Gastrocnemius medialis (tissue), 4 donors: Measurements from ENCODE around the gene COX7C. TPM values are rescaled to one million over a fixed set of nuclear protein-coding genes. Genes with fewer than 3 reads are reported as not detected.
"Not testable (repeated sequence)": the region's sequence is repeated elsewhere in the genome, so short reads cannot be mapped to it uniquely, and the experiment has no call there.

ENCODE experiments used
- ATAC-seq, 2 donors: fragments of 150-250 bp; one replicate each; pipeline ENCODE4 v1.9.1; 2016
- DNase-seq, 2 donors: peaks; one replicate each; pipeline ENCODE4 v3.0.0-alpha.2; 2019
- H3K27ac ChIP-seq, 4 donors: fragments of 200-600 bp; sonication (generic); 1 replicate in 1 of 4; 2 replicates in 3 of 4; pipeline ENCODE4 v1.5.1; 2016 to 2018; ENCODE audit warnings: mild to moderate bottlenecking in 2 of 4, moderate library complexity in 1 of 4
- H3K27me3 ChIP-seq, 3 donors: fragments of 200-600 bp; sonication (generic) in 2 of 3; 1 replicate in 1 of 3; 2 replicates in 2 of 3; pipeline versions ENCODE4 v1.5.1 to v1.6.0; 2016 to 2019; ENCODE audit warnings: mild to moderate bottlenecking in 1 of 3, moderate library complexity in 1 of 3
- H3K36me3 ChIP-seq, 2 donors: fragments of 200-600 bp; sonication (generic) in 1 of 2; one replicate each; pipeline ENCODE4 v1.5.1; 2017 to 2018
- H3K4me1 ChIP-seq, 2 donors: fragments of 200-600 bp; sonication (generic) in 1 of 2; one replicate each; pipeline ENCODE4 v1.5.1; 2016 to 2017; ENCODE audit warnings: mild to moderate bottlenecking in 2 of 2
- H3K4me3 ChIP-seq, 4 donors: fragments of 200-600 bp; sonication (generic) in 3 of 4; 1 replicate in 1 of 4; 2 replicates in 3 of 4; pipeline ENCODE4 v1.5.1; 2016 to 2019; ENCODE audit warnings: mild to moderate bottlenecking in 2 of 4
- H3K9me3 ChIP-seq, 3 donors: fragments of 200-600 bp; sonication (generic) in 2 of 3; 1 replicate in 1 of 3; 2 replicates in 2 of 3; pipeline ENCODE4 v1.5.1; 2016 to 2019
- CTCF ChIP-seq, 5 experiments: fragments of 450-650 bp in 3 of 5; fragments of 200-600 bp in 2 of 5; sonication (generic) in 2 of 5; IDR thresholded peaks in 4 of 5; conservative IDR thresholded peaks in 1 of 5; 1 replicate in 4 of 5; 2 replicates in 1 of 5; pipeline ENCODE4 v1.5.1; 2016 to 2019; ENCODE audit warnings: antibody characterized with exemption in 5 of 5, mild to moderate bottlenecking in 3 of 5, moderate library complexity in 3 of 5
- POLR2A ChIP-seq, 2 donors: fragments of 450-650 bp; IDR thresholded peaks; one replicate each; pipeline ENCODE4 v1.6.1; 2017; ENCODE audit warnings: antibody characterized with exemption in 2 of 2, mild to moderate bottlenecking in 2 of 2, moderate library complexity in 2 of 2
- in situ Hi-C, 4 donors: fragments of 200-750 bp; cut with MboI; loops; one replicate each; pipeline versions ENCODE4 v1.15.0 to v1.8.0; 2017; ENCODE audit warnings: low sequenced_read_pairs in 4 of 4
- intact Hi-C: fragments of 100-400 bp; cut with DNase I; formaldehyde crosslinking; loops from one replicate; pipeline ENCODE4 v1.15.1; 2023; ENCODE audit warnings: low total_unique reads
- total RNA-seq, 4 donors: library from RNA; depleted of rRNA; stranded (reverse); fragments of >200 nt; gene quantifications; one replicate each; pipeline versions ENCODE4 v1.1.0 to v1.2.3, GENCODE V29; 2016

COX7C gene
- 100 to 1,000 TPM; 728 to 902 (median 817) TPM for total RNA-seq

DNA sequence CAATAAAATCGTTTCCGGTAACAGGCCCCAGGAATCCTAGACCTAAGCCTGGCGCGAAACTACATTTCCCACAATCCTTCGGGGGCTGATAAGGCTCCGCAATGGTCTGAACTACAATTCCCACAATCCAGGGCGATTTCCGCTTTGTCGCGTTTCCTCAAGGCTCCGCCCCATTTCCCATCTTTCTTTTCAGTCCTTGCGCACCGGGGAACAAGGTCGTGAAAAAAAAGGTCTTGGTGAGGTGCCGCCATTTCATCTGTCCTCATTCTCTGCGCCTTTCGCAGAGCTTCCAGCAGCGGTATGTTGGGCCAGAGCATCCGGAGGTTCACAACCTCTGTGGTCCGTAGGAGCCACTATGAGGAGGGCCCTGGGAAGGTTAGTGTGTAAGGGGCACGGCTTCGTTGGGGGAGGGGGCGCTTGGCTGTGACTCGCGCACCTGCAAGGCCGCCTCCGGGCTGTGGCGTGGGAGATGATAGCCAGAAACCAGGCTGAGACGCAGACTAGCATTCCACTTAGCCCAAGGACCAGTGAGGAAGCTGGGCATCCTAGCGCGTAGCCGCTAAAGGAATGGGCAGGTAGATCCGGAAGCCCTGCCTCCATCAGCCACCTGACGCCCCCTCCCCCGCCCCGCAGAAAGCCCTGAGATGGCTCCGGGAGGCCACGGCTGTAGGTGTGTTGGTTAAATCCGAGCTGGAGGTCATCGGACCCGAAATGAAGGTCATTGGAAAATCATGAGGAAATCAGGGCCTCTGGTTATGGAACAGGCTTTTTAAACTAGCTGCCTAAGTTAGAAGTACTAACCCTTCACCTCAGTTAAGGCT, at the start of gene COX7C:
Gene COX7C, plus strand, starts transcription at position 186 of the 821 bp plus-strand sequence. Its CDS starts 115 bp downstream, at position 301.
- H3K4me3 ChIP-seq = peak within 1 kb of the TSS; percentile 81 to 99 (median 92)
- in situ Hi-C loops (loop anchor here (25.0 kb wide), 1 partner anchor 794 kb away; the partner anchor contains the start of gene CCNH (in 4 of the 4)), intact Hi-C loops (loop anchor here (2.0 kb wide), 1 partner anchor 795 kb away; the partner anchor contains the start of gene CCNH)
- H3K4me1 ChIP-seq = peaks cover 13 to 14% of the 10 kb centered on the region in 2 donors
- H3K36me3 ChIP-seq = peaks cover 0 to 30% of the 10 kb centered on the region in 2 donors
- H3K9me3 ChIP-seq = no peaks in the 10 kb centered on the region
- DNase-seq = peak; percentile 92 to 93
- ATAC-seq = peak; percentile 99 to 100
- TF ChIP-seq POLR2A (IDR thresholded peaks at IDR 0.05) (peak; percentile 73 to 82), CTCF (IDR thresholded peaks at IDR 0.05 in 4 of 5, conservative IDR thresholded peaks at IDR 0.05 in 1 of 5) (no peak)
- H3K27me3 ChIP-seq = no peaks in the 10 kb centered on the region
- H3K27ac ChIP-seq = peak within 1 kb of the TSS; percentile 88 to 96 (median 92)

GRCh38 chr5:86569522-86570426, 48.0 kb upstream of the COX7C start:
- H3K27me3 ChIP-seq, H3K4me3 ChIP-seq, ATAC-seq, H3K36me3 ChIP-seq, intact Hi-C loops, H3K27ac ChIP-seq, H3K4me1 ChIP-seq, in situ Hi-C loops, H3K9me3 ChIP-seq, DNase-seq: not testable (repeated sequence)

DNA sequence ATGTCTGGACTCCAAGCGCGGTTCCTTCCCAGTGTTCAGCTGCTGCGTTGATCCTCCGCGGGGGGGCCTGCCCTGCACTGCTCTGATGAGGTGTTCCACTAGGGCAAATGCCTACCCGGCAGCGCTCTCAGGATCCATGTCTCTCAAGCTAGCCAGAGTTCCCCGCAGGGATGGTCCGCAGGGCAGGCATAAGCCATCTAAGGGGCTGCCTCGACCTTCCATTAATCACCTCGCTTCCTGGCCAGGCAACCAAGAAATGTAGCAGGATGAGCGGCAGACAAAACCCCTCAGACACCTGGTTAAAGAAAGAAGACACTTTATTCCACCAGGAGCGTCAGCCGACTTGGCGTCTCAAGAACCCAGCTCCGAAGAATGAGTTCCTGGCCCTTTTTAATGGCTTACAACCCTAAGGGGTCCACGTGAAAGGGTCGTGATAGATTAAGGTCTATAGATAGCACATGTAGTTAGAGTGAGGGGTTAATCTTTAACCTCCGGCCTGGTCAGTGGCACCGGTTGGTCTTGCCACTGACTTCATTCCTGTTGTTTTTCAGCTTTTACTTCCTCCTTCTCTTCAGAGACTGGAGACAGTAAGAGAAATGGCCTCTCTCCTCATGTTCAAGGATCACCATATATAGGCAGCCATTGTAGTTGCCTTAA, 47.2 kb upstream of the COX7C start:
- intact Hi-C loops (no loop called here), in situ Hi-C loops (no loop called here)
- Histone ChIP-seq H3K9me3 (no peaks in the 10 kb centered on the region), H3K27me3 (no peaks in the 10 kb centered on the region), H3K4me3 (no peak overlapping the region), H3K27ac (no peak overlapping the region), H3K4me1 (no peaks in the 10 kb centered on the region), H3K36me3 (no peaks in the 10 kb centered on the region)
- no peak for TF ChIP-seq POLR2A (IDR thresholded peaks at IDR 0.05)
- no peak for TF ChIP-seq CTCF (IDR thresholded peaks at IDR 0.05 in 4 of 5, conservative IDR thresholded peaks at IDR 0.05 in 1 of 5)
- ATAC-seq = no peak
- DNase-seq = no peak

- H3K27me3 ChIP-seq, intact Hi-C loops, ATAC-seq, H3K27ac ChIP-seq, in situ Hi-C loops, DNase-seq, H3K36me3 ChIP-seq, H3K4me3 ChIP-seq, H3K9me3 ChIP-seq, H3K4me1 ChIP-seq: not testable (repeated sequence)
Observed at GRCh38 chr5:86571109-86571508, 46.6 kb upstream of the COX7C start.

DNA sequence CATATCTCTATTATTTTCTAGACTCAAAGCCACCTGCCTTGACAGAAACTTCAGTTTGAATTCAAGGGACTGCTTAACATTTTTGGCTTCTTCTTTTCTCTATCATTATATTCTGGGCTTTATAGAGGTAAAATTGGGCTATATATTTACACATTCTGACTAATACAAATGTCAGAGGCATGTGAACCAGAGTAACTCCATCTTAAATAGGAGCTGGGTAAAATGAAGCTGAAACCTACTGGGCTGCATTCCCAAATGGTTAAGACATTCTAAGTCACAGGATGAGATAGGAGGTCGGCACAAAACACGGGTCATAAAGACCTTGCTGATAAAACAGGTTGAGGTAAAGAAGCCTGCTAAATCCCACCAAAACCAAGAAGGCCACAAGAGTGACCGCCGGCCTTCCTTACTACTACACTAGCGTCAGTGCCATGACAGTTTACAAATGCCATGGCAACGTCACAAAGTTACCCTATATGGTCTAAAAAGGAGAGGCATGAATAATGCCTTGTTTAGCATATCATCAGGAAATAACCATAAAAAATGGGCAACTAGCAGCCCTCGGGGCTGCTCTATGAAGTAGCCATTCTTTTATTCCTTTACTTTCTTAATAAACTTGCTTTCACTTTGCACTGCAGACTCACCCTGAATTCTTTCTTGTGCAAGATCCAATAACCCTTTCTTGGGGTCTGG, 44.8 kb upstream of the COX7C start:
- Histone ChIP-seq H3K36me3 (no peaks in the 10 kb centered on the region), H3K27me3 (no peaks in the 10 kb centered on the region), H3K9me3 (no peaks in the 10 kb centered on the region), H3K4me1 (no peaks in the 10 kb centered on the region), H3K27ac (no peak overlapping the region), H3K4me3 (no peak overlapping the region)
- no peak for TF ChIP-seq POLR2A (IDR thresholded peaks at IDR 0.05)
- no peak for TF ChIP-seq CTCF (IDR thresholded peaks at IDR 0.05 in 4 of 5, conservative IDR thresholded peaks at IDR 0.05 in 1 of 5)
- DNase-seq = no peak
- in situ Hi-C loops (no loop called here), intact Hi-C loops (no loop called here)
- ATAC-seq = no peak
